Measurements from ENCODE around the gene FAM131A. TPM values are rescaled to one million over a fixed set of nuclear protein-coding genes. Genes with fewer than 3 reads are reported as not detected.
A peak's percentile ranks its signal among the peaks of the same experiment; 100 is the strongest.

The FAM131A gene
- total and polyA plus RNA-seq, 9 of the 15 experiments (the other 6 are each of a cell fraction or from before 2014, with no cell fraction given), result 0.48 to 11.1 (median 4.3) TPM

GRCh38 chr3:184314700-184315542 lies 22.5 kb upstream of the FAM131A start (continued):
- TF ChIP-seq, protein P1, sequence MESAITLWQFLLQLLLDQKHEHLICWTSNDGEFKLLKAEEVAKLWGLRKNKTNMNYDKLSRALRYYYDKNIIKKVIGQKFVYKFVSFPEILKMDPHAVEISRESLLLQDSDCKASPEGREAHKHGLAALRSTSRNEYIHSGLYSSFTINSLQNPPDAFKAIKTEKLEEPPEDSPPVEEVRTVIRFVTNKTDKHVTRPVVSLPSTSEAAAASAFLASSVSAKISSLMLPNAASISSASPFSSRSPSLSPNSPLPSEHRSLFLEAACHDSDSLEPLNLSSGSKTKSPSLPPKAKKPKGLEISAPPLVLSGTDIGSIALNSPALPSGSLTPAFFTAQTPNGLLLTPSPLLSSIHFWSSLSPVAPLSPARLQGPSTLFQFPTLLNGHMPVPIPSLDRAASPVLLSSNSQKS (CRISPR knock-in tag; IDR thresholded peaks at IDR 0.05), result no peak
- TF ChIP-seq, protein P2, sequence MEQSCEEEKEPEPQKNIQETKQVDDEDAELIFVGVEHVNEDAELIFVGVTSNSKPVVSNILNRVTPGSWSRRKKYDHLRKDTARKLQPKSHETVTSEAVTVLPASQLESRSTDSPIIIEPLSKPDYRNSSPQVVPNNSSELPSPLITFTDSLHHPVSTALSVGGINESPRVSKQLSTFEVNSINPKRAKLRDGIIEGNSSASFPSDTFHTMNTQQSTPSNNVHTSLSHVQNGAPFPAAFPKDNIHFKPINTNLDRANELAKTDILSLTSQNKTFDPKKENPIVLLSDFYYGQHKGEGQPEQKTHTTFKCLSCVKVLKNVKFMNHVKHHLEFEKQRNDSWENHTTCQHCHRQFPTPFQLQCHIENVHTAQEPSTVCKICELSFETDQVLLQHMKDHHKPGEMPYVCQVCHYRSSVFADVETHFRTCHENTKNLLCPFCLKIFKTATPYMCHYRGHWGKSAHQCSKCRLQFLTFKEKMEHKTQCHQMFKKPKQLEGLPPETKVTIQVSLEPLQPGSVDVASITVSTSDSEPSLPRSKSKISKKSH (CRISPR knock-in tag; IDR thresholded peaks at IDR 0.05), result no peak
- TF ChIP-seq RBM22 (IDR thresholded peaks at IDR 0.05; ENCODE audit: low read depth, low read length, poor library complexity, severe bottlenecking) (peak; percentile 75), PCBP2 (IDR thresholded peaks at IDR 0.05; ENCODE audit: low read depth, low read length, poor library complexity, severe bottlenecking) (no peak), GATA2 (CRISPR knock-in tag; IDR thresholded peaks at IDR 0.05) (no peak), JUNB (CRISPR knock-in tag; conservative IDR thresholded peaks at IDR 0.05) (no peak), ZNF253 (CRISPR knock-in tag; conservative IDR thresholded peaks at IDR 0.05) (no peak), ZFX (CRISPR knock-in tag; IDR thresholded peaks at IDR 0.05) (peak; percentile 81), TBL1XR1 (IDR thresholded peaks at IDR 0.05; ENCODE audit: low read length in 2 of 2) (no peak), ZBTB1 (CRISPR knock-in tag; IDR thresholded peaks at IDR 0.05; ENCODE audit: borderline replicate concordance, low read depth) (peak; percentile 67; the same call in 1 of the 2 replicates), ZNF696 (CRISPR knock-in tag; conservative IDR thresholded peaks at IDR 0.05) (no peak), HMG20A (CRISPR knock-in tag; conservative IDR thresholded peaks at IDR 0.05) (no peak), ZKSCAN8 (CRISPR knock-in tag; IDR thresholded peaks at IDR 0.05) (no peak), NR1H2 (CRISPR knock-in tag; IDR thresholded peaks at IDR 0.05) (no peak)
- TF ChIP-seq, protein P3, sequence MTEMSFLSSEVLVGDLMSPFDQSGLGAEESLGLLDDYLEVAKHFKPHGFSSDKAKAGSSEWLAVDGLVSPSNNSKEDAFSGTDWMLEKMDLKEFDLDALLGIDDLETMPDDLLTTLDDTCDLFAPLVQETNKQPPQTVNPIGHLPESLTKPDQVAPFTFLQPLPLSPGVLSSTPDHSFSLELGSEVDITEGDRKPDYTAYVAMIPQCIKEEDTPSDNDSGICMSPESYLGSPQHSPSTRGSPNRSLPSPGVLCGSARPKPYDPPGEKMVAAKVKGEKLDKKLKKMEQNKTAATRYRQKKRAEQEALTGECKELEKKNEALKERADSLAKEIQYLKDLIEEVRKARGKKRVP (CRISPR knock-in tag; IDR thresholded peaks at IDR 0.05), result no peak
- TF ChIP-seq, protein P4, sequence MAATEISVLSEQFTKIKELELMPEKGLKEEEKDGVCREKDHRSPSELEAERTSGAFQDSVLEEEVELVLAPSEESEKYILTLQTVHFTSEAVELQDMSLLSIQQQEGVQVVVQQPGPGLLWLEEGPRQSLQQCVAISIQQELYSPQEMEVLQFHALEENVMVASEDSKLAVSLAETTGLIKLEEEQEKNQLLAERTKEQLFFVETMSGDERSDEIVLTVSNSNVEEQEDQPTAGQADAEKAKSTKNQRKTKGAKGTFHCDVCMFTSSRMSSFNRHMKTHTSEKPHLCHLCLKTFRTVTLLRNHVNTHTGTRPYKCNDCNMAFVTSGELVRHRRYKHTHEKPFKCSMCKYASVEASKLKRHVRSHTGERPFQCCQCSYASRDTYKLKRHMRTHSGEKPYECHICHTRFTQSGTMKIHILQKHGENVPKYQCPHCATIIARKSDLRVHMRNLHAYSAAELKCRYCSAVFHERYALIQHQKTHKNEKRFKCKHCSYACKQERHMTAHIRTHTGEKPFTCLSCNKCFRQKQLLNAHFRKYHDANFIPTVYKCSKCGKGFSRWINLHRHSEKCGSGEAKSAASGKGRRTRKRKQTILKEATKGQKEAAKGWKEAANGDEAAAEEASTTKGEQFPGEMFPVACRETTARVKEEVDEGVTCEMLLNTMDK (IDR thresholded peaks at IDR 0.05; ENCODE audit: borderline replicate concordance, insufficient read depth, low read depth, low read length, poor library complexity, severe bottlenecking), result no peak
